ES-I3 (cell line): ENCODE data around the gene TSNAXIP1.

Source experiments
- H3K36me3 ChIP-seq: 2 replicates; pipeline ENCODE4 v1.6.1; 2013; ENCODE audit warnings: mild to moderate bottlenecking, low read length, control low read depth, moderate library complexity; ENCODE audit not compliant: insufficient read depth
- H3K4me1 ChIP-seq: 2 replicates; pipeline ENCODE4 v1.6.1; 2013; ENCODE audit warnings: mild to moderate bottlenecking, control low read depth, low read length; ENCODE audit not compliant: insufficient read depth
- H3K9ac ChIP-seq: 2 replicates; pipeline ENCODE4 v1.6.1; 2013; ENCODE audit warnings: low read depth, mild to moderate bottlenecking, low read length, moderate library complexity
- H3K9me3 ChIP-seq: 2 replicates; pipeline ENCODE4 v1.6.1; 2013; ENCODE audit warnings: mild to moderate bottlenecking, low read length, moderate library complexity; ENCODE audit not compliant: control insufficient read depth, insufficient read depth

The TSNAXIP1 gene

DNA sequence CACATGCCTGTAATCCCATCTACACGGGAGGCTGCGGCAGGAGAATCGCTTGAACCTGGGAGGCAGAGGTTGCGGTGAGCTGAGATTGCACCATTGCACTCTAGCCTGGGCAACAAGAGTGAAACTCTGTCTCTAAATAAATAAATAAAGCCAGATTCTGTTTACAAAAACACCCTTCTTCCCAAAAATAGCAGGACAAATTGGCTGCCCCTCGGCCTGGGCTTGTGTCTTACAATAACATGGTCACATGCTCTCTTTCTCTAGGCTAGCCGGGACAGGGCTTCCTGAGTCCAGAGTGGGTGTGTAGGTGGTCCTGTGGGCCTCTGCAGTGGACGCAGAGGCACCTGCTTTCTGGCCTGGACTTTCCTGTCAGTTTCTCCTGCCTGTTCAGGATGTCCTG is 63.0 kb downstream of the TSNAXIP1 start:
- H3K36me3 ChIP-seq = peaks cover 12% of the 10 kb centered on the region

DNA sequence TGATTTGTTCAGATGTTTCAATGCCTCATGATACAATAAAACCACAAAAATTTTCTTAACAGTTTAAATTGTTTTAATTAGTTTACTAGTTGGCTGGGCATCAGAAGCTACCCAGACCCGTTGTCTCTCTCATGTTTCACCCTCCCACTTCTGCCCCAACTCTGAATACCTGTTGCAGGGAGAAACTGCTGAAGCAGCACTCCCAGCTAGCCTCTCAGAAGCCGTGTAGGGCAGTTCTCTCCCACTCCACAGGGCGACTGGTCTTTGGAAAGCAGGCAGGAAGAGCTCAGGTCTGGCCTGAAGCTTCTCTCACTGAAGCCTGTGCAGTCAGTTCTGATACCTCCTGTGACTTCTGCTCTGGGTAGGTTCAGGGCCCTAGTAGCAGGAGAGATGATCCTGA is 64.6 kb downstream of the TSNAXIP1 start:
- Histone ChIP-seq H3K9ac (no peak overlapping the region), H3K9me3 (no peaks in the 10 kb centered on the region), H3K4me1 (no peaks in the 10 kb centered on the region; the same call in 1 of the 2 replicates), H3K36me3 (peaks cover 19% of the 10 kb centered on the region)

More for the DNA sequence above, 63.0 kb downstream of the TSNAXIP1 start:
- Histone ChIP-seq H3K4me1 (no peaks in the 10 kb centered on the region; the same call in 1 of the 2 replicates), H3K9ac (no peak overlapping the region), H3K9me3 (no peaks in the 10 kb centered on the region)

DNA sequence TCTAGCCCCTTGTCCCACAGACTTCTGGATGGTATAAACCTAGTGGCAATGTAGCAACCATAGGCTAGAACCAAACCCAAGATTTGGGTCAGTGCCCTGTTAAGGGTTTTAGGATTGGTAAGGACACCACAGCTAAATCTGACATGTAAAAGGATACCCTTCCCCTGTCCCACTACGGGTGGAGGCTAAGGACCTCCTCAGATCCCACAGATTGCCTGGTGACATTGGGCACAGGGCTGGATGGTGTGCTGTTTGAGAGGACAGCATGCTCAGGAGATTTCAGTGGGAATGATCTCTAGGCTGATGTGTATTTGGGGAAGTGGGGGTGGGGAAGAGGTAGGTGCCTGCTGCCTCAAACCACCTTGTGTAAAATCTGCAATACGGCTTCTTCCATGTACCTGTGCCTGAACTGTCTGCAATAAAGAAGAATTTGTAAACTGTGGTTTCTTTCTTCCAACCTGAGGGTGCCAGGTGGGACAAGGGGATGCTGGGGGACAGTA is 65.5 kb downstream of the TSNAXIP1 start:
- Histone ChIP-seq H3K9me3 (no peaks in the 10 kb centered on the region), H3K9ac (peak overlapping the region; percentile 97; the same call in 1 of the 2 replicates), H3K36me3 (peaks cover 21% of the 10 kb centered on the region), H3K4me1 (no peaks in the 10 kb centered on the region; the same call in 1 of the 2 replicates)

DNA sequence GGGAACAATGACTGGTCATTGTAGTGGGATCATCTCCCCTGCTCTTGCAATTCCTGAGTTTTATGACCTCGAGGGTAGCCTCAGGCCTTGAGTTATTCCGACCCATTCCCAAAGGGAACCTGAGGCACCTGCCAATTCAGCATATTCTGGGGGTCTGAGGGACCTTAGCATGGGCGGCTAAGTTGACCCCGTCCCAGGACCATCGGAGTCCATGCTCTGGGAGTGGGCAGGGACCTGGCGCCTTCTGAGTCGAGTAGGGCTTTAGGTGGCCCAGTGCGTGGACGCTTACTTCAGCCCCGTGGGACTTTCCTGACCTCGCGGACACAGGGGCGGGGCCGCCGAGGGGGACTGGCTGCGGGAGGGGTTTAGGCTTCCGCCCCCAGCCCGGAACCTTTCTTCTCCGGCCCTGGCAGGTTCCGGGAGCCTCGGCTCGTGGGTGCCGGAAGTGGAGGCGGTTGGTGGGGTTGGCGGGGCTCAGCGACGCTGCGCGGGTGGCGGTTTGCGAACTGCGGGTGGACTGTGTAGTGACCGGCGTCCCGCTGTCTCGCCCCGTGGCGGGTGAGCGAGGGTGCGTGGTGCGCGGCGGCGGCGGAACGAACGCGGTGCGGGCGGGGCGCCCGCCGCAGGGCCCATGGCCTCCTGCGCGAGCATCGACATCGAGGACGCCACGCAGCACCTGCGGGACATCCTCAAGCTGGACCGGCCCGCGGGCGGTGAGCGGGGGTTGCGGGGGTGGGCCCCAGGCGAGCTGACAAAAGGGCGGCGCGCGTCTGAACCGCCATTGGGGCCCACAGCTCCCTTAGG is 66.1 kb downstream of the TSNAXIP1 start, which contains the start of gene EDC4:
Gene EDC4 (plus strand): TSS at position 422 of the 804 bp plus-strand sequence. CDS start 210 bp downstream, at position 632.
- H3K9me3 ChIP-seq = no peaks in the 10 kb centered on the region
- peak within 1 kb of the TSS; percentile 97 for H3K9ac ChIP-seq
- peaks cover 22% of the 10 kb centered on the region for H3K36me3 ChIP-seq
- H3K4me1 ChIP-seq = no peaks in the 10 kb centered on the region; the same call in 1 of the 2 replicates

DNA sequence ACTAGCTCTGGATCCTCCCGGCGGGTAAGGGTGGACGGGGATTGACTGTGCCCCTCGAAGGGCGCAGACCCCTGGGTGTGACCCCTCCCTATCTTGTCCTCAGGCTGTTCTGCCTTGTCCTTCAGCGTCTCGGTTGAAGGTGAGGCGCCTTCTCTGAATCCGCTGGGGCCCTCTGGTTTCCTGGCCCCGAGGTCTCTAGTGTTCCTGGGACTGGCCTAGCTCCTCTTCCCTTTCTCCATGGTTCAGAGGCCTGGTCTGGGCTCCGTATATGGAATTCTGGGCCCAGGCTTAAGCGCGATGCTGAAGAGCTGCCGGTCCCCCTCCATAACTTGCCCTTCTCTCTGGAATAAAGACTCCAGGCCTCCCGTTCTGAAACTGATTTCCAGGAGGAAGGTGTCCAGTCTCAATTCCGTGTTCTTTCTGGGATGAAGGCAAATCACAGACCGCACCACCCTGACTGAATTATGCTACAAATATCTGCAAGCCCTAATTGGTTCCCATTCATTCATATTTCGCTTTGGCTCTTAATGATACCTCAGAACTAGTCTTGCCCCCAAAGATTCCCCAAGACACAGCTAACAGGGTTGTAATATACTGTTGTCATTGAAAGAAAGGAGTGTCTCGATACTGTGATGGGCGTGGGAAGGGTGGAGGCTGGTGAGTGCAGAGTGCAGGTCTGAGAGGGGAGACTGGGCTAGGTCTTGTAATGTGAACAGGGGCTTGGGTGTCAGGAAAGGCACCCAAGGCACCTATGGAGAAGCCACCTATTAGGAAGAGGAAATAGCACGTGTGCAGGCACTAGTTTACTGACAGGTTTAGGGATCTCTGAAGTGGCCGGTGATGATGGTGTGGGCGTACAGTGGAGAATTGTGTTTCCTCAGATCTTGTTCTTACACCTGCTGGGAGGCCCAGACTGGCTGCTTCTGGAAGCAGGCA is 67.0 kb downstream of the TSNAXIP1 start:
- Histone ChIP-seq H3K9me3 (no peaks in the 10 kb centered on the region), H3K4me1 (no peaks in the 10 kb centered on the region; the same call in 1 of the 2 replicates), H3K9ac (peak overlapping the region; percentile 97), H3K36me3 (peaks cover 19% of the 10 kb centered on the region)

DNA sequence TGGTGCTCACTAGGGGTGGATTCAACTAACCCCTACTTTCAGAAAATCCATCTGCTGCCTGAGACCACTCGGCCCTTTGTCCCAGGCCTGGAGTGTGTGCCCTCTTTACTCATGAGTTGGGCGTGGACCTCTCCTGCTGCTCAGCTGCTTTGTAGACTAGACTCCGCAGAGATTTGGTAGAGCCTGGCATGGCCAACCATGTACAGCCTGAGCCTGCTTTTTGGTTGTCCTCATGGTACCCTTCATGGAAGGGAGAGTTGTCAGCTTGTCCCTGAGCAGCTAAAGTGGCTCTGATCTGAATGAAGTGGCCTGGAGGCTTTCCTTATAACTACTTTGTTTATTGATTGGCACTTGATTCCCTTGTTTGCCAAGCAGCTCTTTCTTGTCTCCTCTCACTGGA is 67.7 kb downstream of the TSNAXIP1 start:
- Histone ChIP-seq H3K36me3 (peaks cover 19% of the 10 kb centered on the region), H3K9ac (no peak overlapping the region), H3K4me1 (no peaks in the 10 kb centered on the region; the same call in 1 of the 2 replicates), H3K9me3 (no peaks in the 10 kb centered on the region)

DNA sequence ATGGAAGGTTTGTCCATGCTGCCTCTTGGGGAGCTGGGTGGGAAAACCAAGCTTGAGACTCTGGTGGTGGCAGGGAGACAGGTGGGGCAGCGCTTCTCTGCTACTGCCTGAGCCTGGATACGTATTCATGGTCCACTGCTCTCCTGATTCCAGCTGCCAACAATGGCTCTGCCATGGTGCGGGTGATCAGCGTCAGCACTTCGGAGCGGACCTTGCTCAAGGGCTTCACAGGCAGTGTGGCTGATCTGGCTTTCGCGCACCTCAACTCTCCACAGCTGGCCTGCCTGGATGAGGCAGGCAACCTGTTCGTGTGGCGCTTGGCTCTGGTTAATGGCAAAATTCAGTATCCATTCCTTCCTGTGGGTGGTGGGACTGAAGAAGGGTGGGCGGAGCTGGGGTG is 70.4 kb downstream of the TSNAXIP1 start:
- Histone ChIP-seq H3K9ac (no peak overlapping the region), H3K36me3 (peaks cover 19% of the 10 kb centered on the region), H3K4me1 (no peaks in the 10 kb centered on the region; the same call in 1 of the 2 replicates), H3K9me3 (no peaks in the 10 kb centered on the region)
